PC-9 (cell line): ENCODE measurements around the gene IDI2. TPM values are rescaled to one million over a fixed set of nuclear protein-coding genes. Genes with fewer than 3 reads are reported as not detected.

Experiments
- BruUV-seq: library from RNA; stranded (reverse); fragments of 400-500 nt; replicated peaks from 2 replicates; lab custom pipeline; 2021; lab: Mats Ljungman, UMichigan
- CTCF ChIA-PET: fragments of 300-600 bp; sonication (Branson Sonifier 250); formaldehyde crosslinking; loops from one replicate; lab custom pipeline; 2022; ENCODE audit warnings: antibody characterized with exemption; lab: Charles Lee
- POLR2A ChIA-PET: fragments of 300-600 bp; sonication (Branson Sonifier 250); formaldehyde crosslinking; loops from one replicate; lab custom pipeline; 2022; ENCODE audit warnings: antibody characterized with exemption; ENCODE audit not compliant: unreplicated experiment; lab: Charles Lee
- DNase-seq, 2 experiments: peaks; one replicate each; pipeline versions ENCODE4 v3.0.0 to v3.0.0-alpha.2; 2015 to 2022; ENCODE audit warnings: mixed read lengths in 1 of 2
- H2AFZ ChIP-seq: fragments of 200-600 bp; sonication (generic); 2 replicates; pipeline ENCODE4 v1.8.1; 2017; ENCODE audit warnings: antibody characterized with exemption
- H3F3A ChIP-seq: fragments of 200-600 bp; sonication (generic); 2 replicates; pipeline ENCODE4 v1.8.1; 2017; ENCODE audit warnings: antibody characterized with exemption, mild to moderate bottlenecking, low read depth; ENCODE audit not compliant: insufficient read depth
- H3K27ac ChIP-seq: fragments of 200-600 bp; sonication (generic); 2 replicates; pipeline ENCODE4 v1.6.1; 2016; ENCODE audit warnings: mixed run types
- H3K27me3 ChIP-seq: fragments of 200-600 bp; sonication (generic); 2 replicates; pipeline ENCODE4 v1.6.1; 2016; ENCODE audit warnings: low read depth, mixed run types; ENCODE audit not compliant: insufficient read depth
- H3K36me3 ChIP-seq: fragments of 200-600 bp; sonication (generic); 2 replicates; pipeline ENCODE4 v1.6.1; 2016; ENCODE audit warnings: low read depth, mixed run types
- H3K4me1 ChIP-seq: fragments of 200-600 bp; sonication (generic); replicated peaks from 2 replicates; pipeline ENCODE4 v1.6.1; 2016; ENCODE audit warnings: mixed run types; ENCODE audit not compliant: insufficient read depth
- H3K4me2 ChIP-seq: fragments of 200-600 bp; sonication (generic); 2 replicates; pipeline ENCODE4 v1.6.1; 2017; ENCODE audit warnings: mixed run types
- H3K4me3 ChIP-seq: fragments of 200-600 bp; sonication (generic); 2 replicates; pipeline ENCODE4 v1.6.1; 2016; ENCODE audit warnings: mixed run types
- H3K79me2 ChIP-seq: fragments of 200-600 bp; sonication (generic); 2 replicates; pipeline ENCODE4 v1.6.1; 2017; ENCODE audit warnings: low read depth, mixed run types
- H3K9me2 ChIP-seq: fragments of 200-600 bp; sonication (generic); 2 replicates; pipeline ENCODE4 v1.8.1; 2017; ENCODE audit warnings: mild to moderate bottlenecking; ENCODE audit not compliant: insufficient read depth
- H3K9me3 ChIP-seq: fragments of 200-600 bp; sonication (generic); 2 replicates; pipeline ENCODE4 v1.8.1; 2016; ENCODE audit warnings: low read depth; ENCODE audit not compliant: insufficient read depth
- H4K20me1 ChIP-seq: fragments of 200-600 bp; sonication (generic); 2 replicates; pipeline ENCODE4 v1.8.1; 2017; ENCODE audit not compliant: insufficient read depth
- CTCF ChIP-seq: fragments of 200-600 bp; sonication (generic); conservative IDR thresholded peaks from 2 replicates; pipeline ENCODE4 v1.6.1; 2017; ENCODE audit warnings: mixed run types, antibody characterized with exemption, mild to moderate bottlenecking, moderate library complexity
- EZH2 ChIP-seq: fragments of 200-600 bp; sonication (generic); IDR thresholded peaks from 2 replicates; pipeline ENCODE4 v1.8.0; 2017; ENCODE audit warnings: antibody characterized with exemption, low read depth
- intact Hi-C: fragments of 100-400 bp; cut with micrococcal nuclease; formaldehyde crosslinking; loops from one replicate; pipeline ENCODE4 v1.10.0; 2022; ENCODE audit not compliant: unreplicated experiment
- total RNA-seq: library from RNA; stranded (reverse); gene quantifications from 2 replicates; pipeline ENCODE4 v1.2.3, GENCODE V29; 2021

IDI2 gene
- total RNA-seq, 1 experiment from 2014 or later, result not detected

- H3K9me2 ChIP-seq, result no peaks in the 10 kb centered on the region
- H3K4me2 ChIP-seq, result no peak overlapping the region
- H3K4me1 ChIP-seq, result no peaks in the 10 kb centered on the region
- ChIA-PET CTCF (no interaction called here), POLR2A (no interaction called here)
- DNase-seq, result no peak
- TF ChIP-seq EZH2 (no peak), CTCF (no peak)
- H3K9me3 ChIP-seq, result no peaks in the 10 kb centered on the region
- no peaks in the 10 kb centered on the region for H3K27me3 ChIP-seq
- H3K79me2 ChIP-seq, result peaks cover 13% of the 10 kb centered on the region
- H3F3A ChIP-seq, result no peaks in the 10 kb centered on the region
- peaks cover 18% of the 10 kb centered on the region for H4K20me1 ChIP-seq
- H3K27ac ChIP-seq, result no peak overlapping the region
- BruUV-seq, result no TSS peak
- no peak overlapping the region for H2AFZ ChIP-seq
- H3K36me3 ChIP-seq, result peaks cover 30% of the 10 kb centered on the region
- intact Hi-C loops, result no loop called here
- no peak overlapping the region for H3K4me3 ChIP-seq
These were observed 18.1 kb downstream of the IDI2 start for GRCh38 chr10:1007583-1007982.

- no TSS peak for BruUV-seq
- Histone ChIP-seq H3K9me2 (no peaks in the 10 kb centered on the region), H3F3A (no peaks in the 10 kb centered on the region), H3K27ac (no peak overlapping the region), H3K36me3 (peaks cover 26% of the 10 kb centered on the region), H3K4me3 (no peak overlapping the region), H3K4me1 (no peaks in the 10 kb centered on the region), H3K9me3 (no peaks in the 10 kb centered on the region), H3K79me2 (peaks cover 15% of the 10 kb centered on the region), H2AFZ (no peak overlapping the region), H4K20me1 (peaks cover 28% of the 10 kb centered on the region), H3K27me3 (no peaks in the 10 kb centered on the region), H3K4me2 (no peak overlapping the region)
- ChIA-PET CTCF (no interaction called here), POLR2A (no interaction called here)
- DNase-seq, result no peak
- intact Hi-C loops, result no loop called here
- no peak for TF ChIP-seq EZH2
- no peak for TF ChIP-seq CTCF
These were observed 19.1 kb downstream of the IDI2 start for GRCh38 chr10:1006573-1006972.

GRCh38 chr10:1003884-1004670 is 21.6 kb downstream of the IDI2 start:
- intact Hi-C loops, result no loop called here
- DNase-seq, result no peak
- Histone ChIP-seq H2AFZ (no peak overlapping the region), H3K9me2 (no peaks in the 10 kb centered on the region), H4K20me1 (peaks cover 28% of the 10 kb centered on the region), H3K36me3 (peaks cover 27% of the 10 kb centered on the region), H3F3A (0 out of 2 replicates have a peak, but pooled peaks cover 3% of the 10 kb centered on the region), H3K79me2 (peaks cover 17% of the 10 kb centered on the region), H3K27ac (no peak overlapping the region), H3K4me1 (no peaks in the 10 kb centered on the region), H3K4me2 (no peak overlapping the region), H3K27me3 (no peaks in the 10 kb centered on the region), H3K9me3 (no peaks in the 10 kb centered on the region), H3K4me3 (no peak overlapping the region)
- no TSS peak for BruUV-seq
- ChIA-PET CTCF (no interaction called here), POLR2A (no interaction called here)
- no peak for TF ChIP-seq CTCF
- no peak for TF ChIP-seq EZH2
